Mononuclear cell (primary cell): ENCODE data around the gene HS1BP3. TPM values are rescaled to one million over a fixed set of nuclear protein-coding genes. Genes with fewer than 3 reads are reported as not detected.

ENCODE experiments used
- H3K27me3 ChIP-seq: 2 replicates; pipeline ENCODE4 v1.6.0; 2011; ENCODE audit warnings: low read length, control low read depth; ENCODE audit not compliant: insufficient read depth
- H3K4me1 ChIP-seq: 2 replicates; pipeline ENCODE4 v1.5.1; 2011; ENCODE audit warnings: mild to moderate bottlenecking, low read length, control low read depth; ENCODE audit not compliant: insufficient read depth
- H3K4me3 ChIP-seq: 2 replicates; pipeline ENCODE4 v1.5.1; 2011; ENCODE audit warnings: mild to moderate bottlenecking, low read length, moderate library complexity
- H3K9me3 ChIP-seq: 2 replicates; pipeline ENCODE4 v1.5.1; 2011; ENCODE audit warnings: low read depth, mild to moderate bottlenecking, control low read depth, low read length
- total RNA-seq: library from RNA; depleted of rRNA; stranded (reverse); fragments of >200 nt; gene quantifications from one replicate; pipeline ENCODE4 v1.2.3, GENCODE V29; 2012

The HS1BP3 gene
- total RNA-seq, 1 donor: 10.2 TPM

GRCh38 chr2:20594048-20594750, 56.7 kb downstream of the HS1BP3 start:
- H3K27me3 ChIP-seq: no peaks in the 10 kb centered on the region
- H3K4me3 ChIP-seq: no peak overlapping the region
- no peaks in the 10 kb centered on the region for H3K9me3 ChIP-seq
- peaks cover 31% of the 10 kb centered on the region for H3K4me1 ChIP-seq

GRCh38 chr2:20593072-20594034, 57.5 kb downstream of the HS1BP3 start:
- Histone ChIP-seq H3K27me3 (no peaks in the 10 kb centered on the region), H3K9me3 (no peaks in the 10 kb centered on the region), H3K4me1 (peaks cover 31% of the 10 kb centered on the region), H3K4me3 (no peak overlapping the region)

DNA sequence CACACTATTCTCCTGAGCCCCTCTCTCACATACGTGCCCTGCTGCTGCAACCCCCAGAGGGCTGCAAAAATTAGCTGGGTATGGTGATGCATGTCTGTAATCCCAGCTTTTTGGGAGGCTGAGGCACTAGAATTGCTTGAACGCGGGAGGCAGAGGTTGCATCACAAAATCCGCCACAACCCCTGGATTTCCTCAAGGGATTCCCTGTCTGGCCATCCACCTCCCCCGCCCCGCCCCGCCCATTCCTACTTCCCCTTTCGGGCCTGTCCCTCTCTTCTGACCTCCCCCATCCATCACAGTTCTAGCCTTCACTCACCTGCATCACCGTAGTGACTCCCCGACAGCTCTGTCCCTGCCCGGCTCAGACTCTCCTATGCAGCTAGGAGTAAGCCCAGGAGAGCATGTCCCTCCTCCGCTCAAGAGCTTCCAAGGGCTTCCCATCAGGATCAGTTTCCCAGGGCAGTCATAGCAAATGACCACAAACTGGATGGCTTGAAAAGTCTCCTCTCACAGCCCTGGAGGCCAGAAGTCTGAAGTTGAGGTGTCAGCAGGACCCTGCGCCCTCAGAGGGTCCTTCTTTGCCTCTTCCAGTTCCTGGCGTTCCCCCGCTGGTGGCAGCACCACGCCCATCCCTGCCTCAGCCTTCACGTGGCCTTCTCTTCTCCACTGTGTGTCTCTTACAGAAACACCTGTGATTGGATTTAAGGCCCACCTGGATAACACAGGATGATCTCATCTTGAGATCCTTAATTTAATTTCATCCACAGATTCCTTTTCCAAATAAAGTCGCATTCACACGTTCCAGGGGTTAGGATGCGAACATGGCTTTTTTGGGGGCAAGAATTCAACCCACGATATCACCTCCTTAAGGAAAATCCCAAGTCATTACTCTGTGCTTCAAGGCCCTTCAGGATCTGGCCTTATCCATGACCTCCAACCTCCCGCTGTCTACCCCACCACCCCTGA, 58.5 kb downstream of the HS1BP3 start:
- no peaks in the 10 kb centered on the region for H3K9me3 ChIP-seq
- peaks cover 31% of the 10 kb centered on the region for H3K4me1 ChIP-seq
- H3K4me3 ChIP-seq: no peak overlapping the region
- no peaks in the 10 kb centered on the region for H3K27me3 ChIP-seq

- no peaks in the 10 kb centered on the region for H3K9me3 ChIP-seq
- no peak overlapping the region for H3K4me3 ChIP-seq
- H3K27me3 ChIP-seq: no peaks in the 10 kb centered on the region
- peaks cover 18% of the 10 kb centered on the region for H3K4me1 ChIP-seq
Measured at GRCh38 chr2:20590704-20591515, 60.0 kb downstream of the HS1BP3 start.

- Histone ChIP-seq H3K27me3 (no peaks in the 10 kb centered on the region), H3K4me1 (peaks cover 10% of the 10 kb centered on the region), H3K9me3 (no peaks in the 10 kb centered on the region), H3K4me3 (no peak overlapping the region)
Measured at GRCh38 chr2:20589975-20590703, 60.8 kb downstream of the HS1BP3 start.

DNA sequence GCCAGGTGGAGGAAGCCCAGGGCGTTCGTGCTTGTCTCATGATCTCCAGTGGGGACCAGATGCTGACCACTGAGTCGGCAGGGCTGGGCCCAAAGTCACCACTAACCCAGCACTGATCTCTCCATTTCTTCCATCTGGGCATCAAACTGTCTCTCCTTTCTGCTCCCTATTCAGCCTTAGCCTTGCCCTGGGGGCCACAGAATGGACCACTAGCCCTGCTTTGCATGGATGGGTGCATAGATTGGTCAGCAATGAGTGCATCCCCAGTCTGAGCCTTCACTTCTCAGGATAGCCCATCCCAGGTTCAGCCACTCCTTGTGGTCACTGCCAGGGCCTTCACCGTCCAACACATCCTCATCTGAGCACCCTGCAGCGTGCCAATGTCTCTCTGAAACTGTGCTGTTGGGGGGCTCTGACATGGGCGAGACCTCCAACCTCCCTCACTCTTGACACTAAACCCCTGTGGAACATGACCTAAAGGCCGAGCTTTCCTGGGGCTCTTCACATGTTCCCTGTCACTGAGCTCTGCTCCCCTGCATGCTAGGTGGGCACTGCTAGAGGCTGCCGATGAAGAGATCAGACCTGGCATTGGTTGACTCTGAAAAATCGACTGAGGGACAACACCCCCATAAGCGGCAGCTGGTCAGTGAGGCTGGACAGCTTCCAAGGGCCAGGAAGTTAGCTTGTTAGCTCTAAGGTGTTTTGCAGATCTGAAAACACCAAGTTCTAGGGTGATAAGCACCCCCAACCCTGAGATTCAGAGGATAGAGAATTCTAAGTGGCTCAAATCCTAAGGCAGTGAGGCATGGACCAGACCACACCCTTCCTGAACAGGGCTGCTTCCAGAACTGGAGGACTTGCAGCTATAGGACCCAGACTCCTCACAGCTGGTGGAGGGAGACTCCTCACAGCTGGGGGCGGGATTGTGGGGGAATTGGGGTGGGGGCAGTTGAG, 61.7 kb downstream of the HS1BP3 start:
- Histone ChIP-seq H3K4me3 (no peak overlapping the region), H3K9me3 (no peaks in the 10 kb centered on the region), H3K27me3 (no peaks in the 10 kb centered on the region), H3K4me1 (peaks cover under 1% of the 10 kb centered on the region)

- H3K9me3 ChIP-seq: no peaks in the 10 kb centered on the region
- no peaks in the 10 kb centered on the region for H3K27me3 ChIP-seq
- no peak overlapping the region for H3K4me3 ChIP-seq
- no peaks in the 10 kb centered on the region for H3K4me1 ChIP-seq
Measured at GRCh38 chr2:20585710-20586594, 64.9 kb downstream of the HS1BP3 start.

GRCh38 chr2:20585359-20585709, 65.6 kb downstream of the HS1BP3 start:
- no peaks in the 10 kb centered on the region for H3K9me3 ChIP-seq
- no peaks in the 10 kb centered on the region for H3K27me3 ChIP-seq

GRCh38 chr2:20584399-20585358, 66.2 kb downstream of the HS1BP3 start:
- H3K4me1 ChIP-seq: no peaks in the 10 kb centered on the region
- H3K27me3 ChIP-seq: no peaks in the 10 kb centered on the region
- no peaks in the 10 kb centered on the region for H3K9me3 ChIP-seq
- H3K4me3 ChIP-seq: no peak overlapping the region

More at GRCh38 chr2:20585359-20585709, 65.6 kb downstream of the HS1BP3 start:
- no peak overlapping the region for H3K4me3 ChIP-seq
- H3K4me1 ChIP-seq: no peaks in the 10 kb centered on the region

- Histone ChIP-seq H3K4me1 (no peaks in the 10 kb centered on the region), H3K9me3 (no peaks in the 10 kb centered on the region), H3K27me3 (no peaks in the 10 kb centered on the region), H3K4me3 (no peak overlapping the region)
Measured at GRCh38 chr2:20584045-20584398, 66.9 kb downstream of the HS1BP3 start.

DNA sequence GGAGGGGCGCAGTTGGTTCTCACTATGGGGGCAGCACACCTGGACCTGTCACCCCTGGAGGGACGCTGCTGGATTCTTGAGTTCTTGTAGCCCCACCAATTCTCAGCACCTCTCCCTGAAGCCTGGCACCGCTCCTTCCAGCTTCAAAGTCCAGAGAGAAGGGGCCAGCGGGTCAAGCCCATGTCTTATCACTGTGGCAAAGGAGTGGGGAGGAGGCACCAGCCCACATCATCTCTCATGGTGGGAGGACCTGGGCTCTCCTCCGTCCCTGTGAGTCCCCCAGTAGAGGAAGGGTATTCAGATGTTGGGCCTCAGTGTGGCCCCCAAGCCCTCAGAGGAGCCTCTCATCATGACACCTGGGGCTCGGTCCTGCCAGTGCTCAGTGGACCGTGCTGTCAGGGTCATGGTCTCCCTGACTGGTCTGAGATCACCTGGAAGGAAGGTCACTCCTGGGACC, 67.4 kb downstream of the HS1BP3 start:
- Histone ChIP-seq H3K4me1 (no peaks in the 10 kb centered on the region), H3K27me3 (no peaks in the 10 kb centered on the region), H3K9me3 (no peaks in the 10 kb centered on the region), H3K4me3 (no peak overlapping the region)
